CD4-positive, alpha-beta T cell treated with Interleukin-15 for 4 hours (primary cell): ENCODE data around the gene EHMT1.
"Not testable (repeated sequence)": the region's sequence is repeated elsewhere in the genome, so short reads cannot be mapped to it uniquely, and the experiment has no call there.

Experiments
- DNase-seq: peaks from one replicate; pipeline ENCODE4 v3.0.0-alpha.2; 2020; ENCODE audit warnings: low spot score

The EHMT1 gene

GRCh38 chr9:137762414-137763061 is 143.7 kb downstream of the EHMT1 start:
- no peak for DNase-seq

- DNase-seq, result no peak
Measured at GRCh38 chr9:137763271-137763955, 144.6 kb downstream of the EHMT1 start.

GRCh38 chr9:137764171-137764671 is 145.4 kb downstream of the EHMT1 start:
- no peak for DNase-seq

GRCh38 chr9:137764981-137765380 is 146.2 kb downstream of the EHMT1 start:
- DNase-seq, result no peak

GRCh38 chr9:137765536-137765935 is 146.7 kb downstream of the EHMT1 start:
- no peak for DNase-seq

- no peak for DNase-seq
Measured at GRCh38 chr9:137771580-137771979, 152.8 kb downstream of the EHMT1 start.

GRCh38 chr9:137772281-137772873 is 153.6 kb downstream of the EHMT1 start:
- no peak for DNase-seq

- DNase-seq, result no peak
Measured at GRCh38 chr9:137774775-137775386, 156.1 kb downstream of the EHMT1 start.

GRCh38 chr9:137776306-137776995 is 157.6 kb downstream of the EHMT1 start:
- DNase-seq, result no peak

- DNase-seq, result no peak
Measured at GRCh38 chr9:137777761-137778160, 159.0 kb downstream of the EHMT1 start.

GRCh38 chr9:137778336-137778735 is 159.5 kb downstream of the EHMT1 start:
- no peak for DNase-seq

GRCh38 chr9:137778914-137779313 is 160.1 kb downstream of the EHMT1 start:
- DNase-seq, result no peak

- not testable (repeated sequence) for DNase-seq
Measured at GRCh38 chr9:137780031-137780430, 161.2 kb downstream of the EHMT1 start.

GRCh38 chr9:137781906-137782585 is 163.2 kb downstream of the EHMT1 start:
- no peak for DNase-seq

GRCh38 chr9:137783521-137783920 is 164.7 kb downstream of the EHMT1 start:
- DNase-seq, result no peak

GRCh38 chr9:137784046-137784445 is 165.2 kb downstream of the EHMT1 start:
- DNase-seq, result no peak

- no peak for DNase-seq
Measured at GRCh38 chr9:137784641-137785513, 166.1 kb downstream of the EHMT1 start.

GRCh38 chr9:137785704-137786161 is 166.9 kb downstream of the EHMT1 start:
- no peak for DNase-seq

- no peak for DNase-seq
Measured at GRCh38 chr9:137786511-137786920, 167.7 kb downstream of the EHMT1 start.

- no peak for DNase-seq
Measured at GRCh38 chr9:137787381-137787780, 168.6 kb downstream of the EHMT1 start.
